H1 (cell line): ENCODE data around the gene ATP6V0D1. TPM values are rescaled to one million over a fixed set of nuclear protein-coding genes. Genes with fewer than 3 reads are reported as not detected.

Experiments
- BACH1 ChIP-seq: IDR thresholded peaks from 2 replicates; pipeline ENCODE4 v1.6.1; 2012; ENCODE audit warnings: low read length, improper control_type of control experiment
- KDM1A ChIP-seq: fragments of 200-600, 300-600 bp; sonication (generic); IDR thresholded peaks from 2 replicates; pipeline ENCODE4 v1.7.1; 2016; ENCODE audit warnings: mild to moderate bottlenecking, low read length, borderline replicate concordance
- TAF1 ChIP-seq: IDR thresholded peaks from 2 replicates; pipeline ENCODE4 v1.6.1; 2011; ENCODE audit warnings: mild to moderate bottlenecking, low read depth, low read length
- polyA plus RNA-seq, 7 experiments: library from polyadenylated mRNA; depleted of rRNA in 3 of 7; stranded (reverse) in 5 of 7; unstranded in 2 of 7; fragments of >200 nt in 5 of 7; fragments of 200-250 nt in 2 of 7; gene quantifications; 1 replicate in 5 of 7; 2 replicates in 1 of 7; 4 replicates in 1 of 7; pipeline versions ENCODE4 v1.2.1 to v1.2.3, GENCODE V29; 2011 to 2013; ENCODE audit warnings: missing spikeins in 2 of 7, mixed read lengths in 2 of 7
- total RNA-seq: library from RNA; stranded (reverse); fragmentation: NEBNext Ultra II Directional; extraction: Animal tissue kit (Norgen Biotek cat#: 25700); gene quantifications from 2 replicates; pipeline ENCODE4 v1.2.1, GENCODE V29; 2021

The ATP6V0D1 gene
- total and polyA plus RNA-seq, 2 of the 8 experiments (the other 6 are each of a cell fraction or from before 2014, with no cell fraction given) = 47.3 to 134 TPM

DNA sequence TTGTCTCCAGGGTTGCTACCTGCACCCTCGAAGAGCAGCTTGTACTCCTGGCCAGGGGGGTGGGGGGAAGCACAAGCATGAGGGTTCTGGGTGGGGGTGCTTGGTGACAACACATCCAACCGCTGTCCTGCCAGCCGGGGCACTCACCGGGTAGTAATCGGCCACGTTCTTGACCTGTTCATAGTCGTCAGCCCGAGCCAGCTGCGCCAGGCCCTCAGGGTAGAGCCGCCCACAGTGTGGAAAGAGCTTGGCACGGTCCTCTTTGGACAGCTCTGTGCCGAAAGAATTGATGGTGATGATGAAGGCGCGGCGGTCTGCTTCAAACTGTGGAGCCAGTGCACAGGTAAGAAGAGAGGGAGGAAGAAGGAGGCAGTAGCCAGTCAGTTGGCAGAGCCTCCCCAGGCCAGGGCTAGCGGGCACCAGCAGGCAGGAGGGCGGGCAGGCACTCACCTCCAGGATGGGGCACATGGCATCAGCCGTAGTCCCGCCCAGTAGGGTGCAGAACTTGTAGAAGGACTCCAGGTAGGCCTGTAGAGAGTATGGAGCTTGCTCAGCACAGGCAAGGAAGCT is 42.0 kb downstream of the ATP6V0D1 start (continued):
- TF ChIP-seq KDM1A (no peak), TAF1 (no peak), BACH1 (no peak)
